GM19438 (cell line): ENCODE measurements around the gene GNG13.
"Not testable (repeated sequence)": the region's sequence is repeated elsewhere in the genome, so short reads cannot be mapped to it uniquely, and the experiment has no call there.

Experiments used
- ATAC-seq: cut with Tn5 transposase; IDR thresholded peaks from one replicate; pipeline ENCODE4 v1.9.1; 2021; ENCODE audit warnings: low read depth; ENCODE audit not compliant: unreplicated experiment

GNG13 gene

GRCh38 chr16:799948-800833 lies at the start of gene GNG13:
Gene GNG13, minus strand, starts transcription at chr16:800734. Its CDS starts 1,657 bp downstream, at chr16:799077.
- no peak for ATAC-seq

- no peak for ATAC-seq
These were observed 48.1 kb upstream of the GNG13 start for GRCh38 chr16:848510-849253.

GRCh38 chr16:847681-848445 lies 47.3 kb upstream of the GNG13 start:
- ATAC-seq, result no peak

GRCh38 chr16:847151-847550 lies 46.6 kb upstream of the GNG13 start:
- no peak for ATAC-seq

- ATAC-seq, result no peak
These were observed 44.8 kb upstream of the GNG13 start for GRCh38 chr16:845351-845745.

GRCh38 chr16:844638-845350 lies 44.3 kb upstream of the GNG13 start:
- ATAC-seq, result no peak

GRCh38 chr16:843771-844170 lies 43.2 kb upstream of the GNG13 start:
- ATAC-seq, result no peak

GRCh38 chr16:842711-843560 lies 42.4 kb upstream of the GNG13 start:
- no peak for ATAC-seq

- no peak for ATAC-seq
These were observed 41.5 kb upstream of the GNG13 start for GRCh38 chr16:842061-842476.

- no peak for ATAC-seq
These were observed 41.0 kb upstream of the GNG13 start for GRCh38 chr16:841455-842060.

- no peak for ATAC-seq
These were observed 40.3 kb upstream of the GNG13 start for GRCh38 chr16:840561-841454.

GRCh38 chr16:839643-840408 lies 39.3 kb upstream of the GNG13 start:
- ATAC-seq, result no peak

GRCh38 chr16:838741-839140 lies 38.2 kb upstream of the GNG13 start:
- ATAC-seq, result no peak

- not testable (repeated sequence) for ATAC-seq
These were observed 36.3 kb upstream of the GNG13 start for GRCh38 chr16:836822-837221.

GRCh38 chr16:836221-836620 lies 35.7 kb upstream of the GNG13 start:
- no peak for ATAC-seq

GRCh38 chr16:835373-835772 lies 34.8 kb upstream of the GNG13 start:
- no peak for ATAC-seq

- no peak for ATAC-seq
These were observed 32.9 kb upstream of the GNG13 start for GRCh38 chr16:833411-833810.
